IPS DF 6.9 (cell line): Measurements from ENCODE around the gene LALBA.

Experiments used
- DNase-seq: peaks from one replicate; pipeline ENCODE4 v3.0.0-alpha.2; 2013; ENCODE audit warnings: low read depth, low spot score
- H3K27ac ChIP-seq: one replicate; pipeline ENCODE4 v1.5.1; 2013; ENCODE audit warnings: low read length, control low read depth
- H3K27me3 ChIP-seq: 2 replicates; pipeline ENCODE4 v1.6.1; 2013; ENCODE audit warnings: mild to moderate bottlenecking, low read length; ENCODE audit not compliant: control insufficient read depth, insufficient read depth
- H3K36me3 ChIP-seq: 2 replicates; pipeline ENCODE4 v1.6.1; 2013; ENCODE audit warnings: low read length; ENCODE audit not compliant: control insufficient read depth, insufficient read depth
- H3K4me1 ChIP-seq: 2 replicates; pipeline ENCODE4 v1.6.1; 2013; ENCODE audit warnings: low read length; ENCODE audit not compliant: control insufficient read depth, insufficient read depth
- H3K4me3 ChIP-seq: 2 replicates; pipeline ENCODE4 v1.5.1; 2013; ENCODE audit warnings: mild to moderate bottlenecking, low read length
- H3K9me3 ChIP-seq: 2 replicates; pipeline ENCODE4 v1.6.1; 2013; ENCODE audit warnings: low read length, inconsistent platforms; ENCODE audit not compliant: control insufficient read depth, insufficient read depth
- WGBS: extraction: QIAGEN DNeasy Blood & Tissue Kit; methylation state at CpG from one replicate; pipeline ENCODE4 v1.1.7; 2013; ENCODE audit warnings: mixed read lengths, missing lambda C conversion rate; ENCODE audit not compliant: insufficient read length, insufficient coverage; 5-methylcytosine and 5-hydroxymethylcytosine counted together

The LALBA gene

GRCh38 chr12:48569946-48570345, at the start of gene LALBA:
TSS of gene LALBA (minus strand) at chr12:48570046. CDS start at chr12:48570020, 26 bp downstream.
- no CpG with 5 or more reads among the region's 1 CpG for WGBS
- no peak within 1 kb of the TSS for H3K27ac ChIP-seq
- DNase-seq = no peak
- H3K4me3 ChIP-seq = no peak within 1 kb of the TSS
- no peaks in the 10 kb centered on the region for H3K27me3 ChIP-seq
- no peaks in the 10 kb centered on the region for H3K4me1 ChIP-seq
- H3K9me3 ChIP-seq = no peaks in the 10 kb centered on the region
- H3K36me3 ChIP-seq = no peaks in the 10 kb centered on the region

- DNase-seq = peak; percentile 91
- H3K27me3 ChIP-seq = no peaks in the 10 kb centered on the region
- no peak overlapping the region for H3K4me3 ChIP-seq
- H3K27ac ChIP-seq = no peak overlapping the region
- H3K36me3 ChIP-seq = no peaks in the 10 kb centered on the region
- WGBS = no CpG with 5 or more reads among the region's 7 CpGs
- no peaks in the 10 kb centered on the region for H3K4me1 ChIP-seq
- H3K9me3 ChIP-seq = no peaks in the 10 kb centered on the region; the same call in 1 of the 2 replicates
Observed at GRCh38 chr12:48618541-48618940, 48.7 kb upstream of the LALBA start.

GRCh38 chr12:48615681-48616080, 45.8 kb upstream of the LALBA start:
- WGBS = no CpG with 5 or more reads among the region's 4 CpGs
- H3K4me1 ChIP-seq = no peaks in the 10 kb centered on the region

GRCh38 chr12:48613321-48613720, 43.5 kb upstream of the LALBA start:
- Histone ChIP-seq H3K27me3 (no peaks in the 10 kb centered on the region), H3K4me3 (no peak overlapping the region), H3K27ac (no peak overlapping the region), H3K4me1 (no peaks in the 10 kb centered on the region), H3K36me3 (no peaks in the 10 kb centered on the region), H3K9me3 (no peaks in the 10 kb centered on the region; the same call in 1 of the 2 replicates)
- DNase-seq = no peak
- WGBS = no CpG with 5 or more reads among the region's 1 CpG

More at GRCh38 chr12:48615681-48616080, 45.8 kb upstream of the LALBA start:
- Histone ChIP-seq H3K27me3 (no peaks in the 10 kb centered on the region), H3K36me3 (no peaks in the 10 kb centered on the region), H3K27ac (no peak overlapping the region), H3K9me3 (no peaks in the 10 kb centered on the region; the same call in 1 of the 2 replicates), H3K4me3 (no peak overlapping the region)
- DNase-seq = no peak

GRCh38 chr12:48602192-48602989, 32.5 kb upstream of the LALBA start:
- no peaks in the 10 kb centered on the region; the same call in 1 of the 2 replicates for H3K4me1 ChIP-seq
- H3K4me3 ChIP-seq = no peak overlapping the region
- no peaks in the 10 kb centered on the region for H3K27me3 ChIP-seq
- DNase-seq = no peak
- peaks cover 5% of the 10 kb centered on the region for H3K9me3 ChIP-seq
- H3K36me3 ChIP-seq = no peaks in the 10 kb centered on the region
- no CpG with 5 or more reads among the region's 1 CpG for WGBS
- no peak overlapping the region for H3K27ac ChIP-seq

- peaks cover 3% of the 10 kb centered on the region for H3K9me3 ChIP-seq
- H3K4me3 ChIP-seq = no peak overlapping the region
- H3K27ac ChIP-seq = no peak overlapping the region
- peak; percentile 39 for DNase-seq
- H3K27me3 ChIP-seq = no peaks in the 10 kb centered on the region
- no peaks in the 10 kb centered on the region for H3K36me3 ChIP-seq
- WGBS = no CpG with 5 or more reads among the region's 11 CpGs
- no peaks in the 10 kb centered on the region; the same call in 1 of the 2 replicates for H3K4me1 ChIP-seq
Observed at GRCh38 chr12:48601013-48601756, 31.3 kb upstream of the LALBA start.

- Histone ChIP-seq H3K36me3 (no peaks in the 10 kb centered on the region), H3K27ac (no peak overlapping the region), H3K4me1 (no peaks in the 10 kb centered on the region), H3K27me3 (no peaks in the 10 kb centered on the region), H3K9me3 (peaks cover 3% of the 10 kb centered on the region), H3K4me3 (no peak overlapping the region)
- no CpG with 5 or more reads among the region's 2 CpGs for WGBS
- DNase-seq = no peak
Observed at GRCh38 chr12:48600552-48600951, 30.7 kb upstream of the LALBA start.

- Histone ChIP-seq H3K27ac (no peak overlapping the region), H3K36me3 (no peaks in the 10 kb centered on the region), H3K27me3 (no peaks in the 10 kb centered on the region), H3K4me3 (no peak overlapping the region), H3K4me1 (no peaks in the 10 kb centered on the region), H3K9me3 (0 out of 2 replicates have a peak, but pooled peaks cover 2% of the 10 kb centered on the region)
- WGBS = no CpG with 5 or more reads among the region's 2 CpGs
- DNase-seq = no peak
Observed at GRCh38 chr12:48592591-48593086, 22.8 kb upstream of the LALBA start.

- H3K4me3 ChIP-seq = no peak overlapping the region
- no peak overlapping the region for H3K27ac ChIP-seq
- no peaks in the 10 kb centered on the region for H3K36me3 ChIP-seq
- no CpG with 5 or more reads among the region's 5 CpGs for WGBS
- no peak for DNase-seq
- no peaks in the 10 kb centered on the region for H3K9me3 ChIP-seq
- H3K4me1 ChIP-seq = no peaks in the 10 kb centered on the region
- H3K27me3 ChIP-seq = no peaks in the 10 kb centered on the region
Observed at GRCh38 chr12:48586361-48586760, 16.5 kb upstream of the LALBA start.

GRCh38 chr12:48583728-48584127, 13.9 kb upstream of the LALBA start:
- no peak for DNase-seq
- no peak overlapping the region for H3K4me3 ChIP-seq
- no peaks in the 10 kb centered on the region for H3K9me3 ChIP-seq
- WGBS = no CpG with 5 or more reads among the region's 2 CpGs
- no peaks in the 10 kb centered on the region for H3K4me1 ChIP-seq
- H3K27ac ChIP-seq = no peak overlapping the region
- no peaks in the 10 kb centered on the region for H3K36me3 ChIP-seq
- H3K27me3 ChIP-seq = no peaks in the 10 kb centered on the region
